ENCODE results near the gene SMKR1. TPM values are rescaled to one million over a fixed set of nuclear protein-coding genes. Genes with fewer than 3 reads are reported as not detected.

SMKR1 gene
- total and polyA plus RNA-seq, 12 donors = 0.72 to 4.6 (median 1.9) TPM; not detected in 2

- no peak overlapping the region for H3K4me3 ChIP-seq
- no peak for TF ChIP-seq CTCF (IDR thresholded peaks at IDR 0.05)
- no peak for TF ChIP-seq POLR2A (IDR thresholded peaks at IDR 0.05)
- WGBS, 4 donors = 94 to 100% (median 98%) methylated on average over 4 of the region's 4 CpGs
- no peaks in the 10 kb centered on the region for H3K9me3 ChIP-seq (replicated peaks in 1 of 3)
- no peaks in the 10 kb centered on the region for H3K36me3 ChIP-seq (replicated peaks in 1 of 2)
- no peak for DNase-seq
- H3K27ac ChIP-seq = no peak overlapping the region
- no peaks in the 10 kb centered on the region for H3K27me3 ChIP-seq
- intact Hi-C loops (cut with DNase I) = no loop called here
- H3K4me1 ChIP-seq (replicated peaks in 1 of 2) = no peaks in the 10 kb centered on the region
Observed at GRCh38 chr7:129454249-129454551, 48.1 kb upstream of the SMKR1 start.

GRCh38 chr7:129456421-129456820 is 45.9 kb upstream of the SMKR1 start:
- TF ChIP-seq POLR2A (IDR thresholded peaks at IDR 0.05) = no peak
- no peak for TF ChIP-seq CTCF (IDR thresholded peaks at IDR 0.05)
- DNase-seq = no peak
- 93 to 98% (median 95%) methylated on average over 10 of the region's 10 CpGs for WGBS, 4 donors
- intact Hi-C loops (cut with DNase I) = no loop called here
- Histone ChIP-seq H3K9me3 (replicated peaks in 1 of 3) (no peaks in the 10 kb centered on the region), H3K4me3 (no peak overlapping the region), H3K27me3 (no peaks in the 10 kb centered on the region), H3K27ac (no peak overlapping the region), H3K36me3 (replicated peaks in 1 of 2) (no peaks in the 10 kb centered on the region), H3K4me1 (replicated peaks in 1 of 2) (no peaks in the 10 kb centered on the region)

GRCh38 chr7:129457101-129457500 is 45.2 kb upstream of the SMKR1 start:
- no peaks in the 10 kb centered on the region for H3K36me3 ChIP-seq (replicated peaks in 1 of 2)
- 92 to 95% (median 92%) methylated on average over 3 of the region's 3 CpGs for WGBS, 4 donors
- no peak overlapping the region for H3K27ac ChIP-seq
- no peaks in the 10 kb centered on the region for H3K9me3 ChIP-seq (replicated peaks in 1 of 3)
- DNase-seq = no peak
- intact Hi-C loops (cut with DNase I) = no loop called here
- no peaks in the 10 kb centered on the region for H3K4me1 ChIP-seq (replicated peaks in 1 of 2)
- no peaks in the 10 kb centered on the region for H3K27me3 ChIP-seq
- no peak for TF ChIP-seq POLR2A (IDR thresholded peaks at IDR 0.05)
- no peak for TF ChIP-seq CTCF (IDR thresholded peaks at IDR 0.05)
- no peak overlapping the region for H3K4me3 ChIP-seq

- TF ChIP-seq POLR2A (IDR thresholded peaks at IDR 0.05) (no peak), CTCF (IDR thresholded peaks at IDR 0.05) (no peak)
- Histone ChIP-seq H3K4me3 (no peak overlapping the region), H3K27me3 (no peaks in the 10 kb centered on the region), H3K9me3 (replicated peaks in 1 of 3) (no peaks in the 10 kb centered on the region), H3K27ac (no peak overlapping the region), H3K4me1 (replicated peaks in 1 of 2) (no peaks in the 10 kb centered on the region), H3K36me3 (replicated peaks in 1 of 2) (no peaks in the 10 kb centered on the region)
- DNase-seq = no peak
- intact Hi-C loops (cut with DNase I) = no loop called here
- 97 to 100% (median 99%) methylated on average over 5 of the region's 5 CpGs for WGBS, 4 donors
Observed at GRCh38 chr7:129458171-129458570, 44.2 kb upstream of the SMKR1 start.

All from adrenal gland (tissue), 12 donors.